IPS-15b (cell line): ENCODE data around the gene PGF.

Experiments
- H3K27me3 ChIP-seq: one replicate; pipeline ENCODE4 v1.6.1; 2013; ENCODE audit warnings: low read length; ENCODE audit not compliant: control insufficient read depth, insufficient read depth
- H3K36me3 ChIP-seq: one replicate; pipeline ENCODE4 v1.6.1; 2013; ENCODE audit warnings: low read length; ENCODE audit not compliant: control insufficient read depth, insufficient read depth
- H3K4me1 ChIP-seq: one replicate; pipeline ENCODE4 v1.6.1; 2013; ENCODE audit warnings: mild to moderate bottlenecking, low read length; ENCODE audit not compliant: control insufficient read depth, insufficient read depth
- H3K4me3 ChIP-seq: one replicate; pipeline ENCODE4 v1.5.1; 2013; ENCODE audit warnings: low read depth, low read length
- H3K9ac ChIP-seq: one replicate; pipeline ENCODE4 v1.6.1; 2013; ENCODE audit warnings: low read depth, mild to moderate bottlenecking, low read length
- H3K9me3 ChIP-seq: one replicate; pipeline ENCODE4 v1.6.1; 2013; ENCODE audit warnings: mild to moderate bottlenecking, low read length; ENCODE audit not compliant: control insufficient read depth, insufficient read depth

PGF gene

DNA sequence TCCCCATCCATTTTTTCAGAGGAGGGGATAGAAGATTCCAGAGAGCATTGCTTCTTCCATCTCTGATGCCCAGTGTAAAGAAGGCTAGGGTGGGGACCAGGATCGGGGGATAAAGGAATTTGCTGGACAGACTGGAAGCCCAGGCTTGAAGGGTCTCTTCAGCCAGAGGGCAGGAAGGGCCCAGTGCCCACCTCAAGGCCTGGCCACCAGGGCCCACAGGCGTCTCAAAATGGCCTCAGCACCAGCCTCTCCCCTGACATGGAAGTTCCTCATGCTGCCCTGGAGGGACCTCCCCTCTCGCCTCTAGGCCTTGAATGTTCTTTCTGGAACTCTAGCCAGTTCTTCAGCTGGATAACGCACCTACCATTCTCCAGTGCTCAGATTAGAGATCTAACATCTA is 35.1 kb downstream of the PGF start:
- Histone ChIP-seq H3K9ac (no peak overlapping the region), H3K36me3 (peaks cover 8% of the 10 kb centered on the region), H3K4me3 (no peak overlapping the region), H3K9me3 (no peaks in the 10 kb centered on the region), H3K27me3 (no peaks in the 10 kb centered on the region), H3K4me1 (no peaks in the 10 kb centered on the region)

GRCh38 chr14:74919421-74920165 is 35.8 kb downstream of the PGF start:
- Histone ChIP-seq H3K27me3 (no peaks in the 10 kb centered on the region), H3K9me3 (no peaks in the 10 kb centered on the region), H3K4me1 (no peaks in the 10 kb centered on the region), H3K9ac (no peak overlapping the region), H3K4me3 (no peak overlapping the region), H3K36me3 (peaks cover 8% of the 10 kb centered on the region)

- H3K27me3 ChIP-seq, result no peaks in the 10 kb centered on the region
- no peak overlapping the region for H3K4me3 ChIP-seq
- H3K9ac ChIP-seq, result no peak overlapping the region
- peaks cover 8% of the 10 kb centered on the region for H3K36me3 ChIP-seq
- no peaks in the 10 kb centered on the region for H3K4me1 ChIP-seq
- no peaks in the 10 kb centered on the region for H3K9me3 ChIP-seq
Measured at GRCh38 chr14:74918380-74918779, 37.0 kb downstream of the PGF start.

DNA sequence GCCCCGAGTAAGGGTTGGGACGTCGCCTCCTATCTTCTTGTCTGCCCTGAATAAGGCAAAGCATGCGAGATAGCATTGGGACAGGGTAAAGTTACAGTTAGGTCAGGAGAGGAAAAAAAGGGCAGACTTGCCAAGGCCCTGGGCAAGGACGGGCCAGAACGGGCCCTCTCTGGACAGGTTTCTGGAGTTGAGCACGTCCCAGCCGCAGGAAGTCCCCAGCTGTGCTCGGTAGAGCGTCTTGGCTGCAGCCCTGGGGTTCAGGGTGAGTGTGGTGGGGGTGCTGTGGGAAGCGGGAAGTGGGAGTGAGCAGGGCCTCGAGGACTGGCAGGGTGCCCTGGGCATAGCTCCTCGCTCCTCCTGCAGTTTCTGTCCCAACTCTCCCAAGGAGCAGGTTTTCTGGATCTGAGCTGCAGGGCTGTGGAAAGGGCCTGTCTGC is 37.7 kb downstream of the PGF start:
- Histone ChIP-seq H3K27me3 (no peaks in the 10 kb centered on the region), H3K9ac (no peak overlapping the region), H3K9me3 (no peaks in the 10 kb centered on the region), H3K4me1 (no peaks in the 10 kb centered on the region), H3K4me3 (no peak overlapping the region), H3K36me3 (peaks cover 6% of the 10 kb centered on the region)

DNA sequence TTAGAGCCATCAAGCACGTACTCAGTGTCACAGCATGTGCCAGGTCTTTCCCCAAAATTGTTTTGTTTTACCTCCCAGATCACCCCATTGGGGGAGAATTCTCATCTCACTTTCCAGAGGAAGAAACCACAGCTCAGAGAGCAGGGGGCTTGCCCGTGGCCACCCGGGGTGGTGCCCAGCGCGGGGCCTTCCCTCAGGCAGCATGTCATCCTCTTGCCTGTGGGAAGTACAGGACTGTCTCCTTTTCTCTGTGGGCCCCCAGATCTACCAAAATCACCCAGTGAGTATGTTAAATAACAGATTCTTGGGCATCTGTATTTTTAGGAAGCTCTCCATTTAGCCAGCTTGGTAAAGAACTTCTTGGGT is 38.2 kb downstream of the PGF start:
- Histone ChIP-seq H3K27me3 (no peaks in the 10 kb centered on the region), H3K9me3 (no peaks in the 10 kb centered on the region), H3K9ac (no peak overlapping the region), H3K36me3 (peaks cover 6% of the 10 kb centered on the region), H3K4me1 (no peaks in the 10 kb centered on the region), H3K4me3 (no peak overlapping the region)

DNA sequence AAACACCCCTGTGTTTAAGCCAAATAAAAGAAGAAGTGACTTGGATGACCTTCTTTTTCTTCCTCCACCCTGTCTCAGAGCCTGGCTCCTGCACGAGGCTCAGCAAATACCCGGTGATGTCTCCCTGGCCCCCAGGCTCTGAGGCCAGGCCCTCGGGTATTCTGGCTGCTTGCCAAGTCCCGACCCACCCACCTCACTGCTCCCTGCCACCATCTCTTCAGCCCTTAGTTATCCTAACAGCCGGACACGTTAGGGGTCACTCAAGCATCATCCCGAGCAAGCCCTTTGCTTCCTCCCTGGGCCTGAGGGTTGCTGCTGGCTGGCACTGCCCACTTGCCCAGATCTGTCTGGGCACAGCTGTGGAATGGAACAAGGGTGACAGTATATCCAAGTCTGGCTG is 39.6 kb downstream of the PGF start:
- Histone ChIP-seq H3K9ac (no peak overlapping the region), H3K4me1 (no peaks in the 10 kb centered on the region), H3K4me3 (no peak overlapping the region), H3K9me3 (no peaks in the 10 kb centered on the region), H3K27me3 (no peaks in the 10 kb centered on the region), H3K36me3 (peaks cover 6% of the 10 kb centered on the region)

DNA sequence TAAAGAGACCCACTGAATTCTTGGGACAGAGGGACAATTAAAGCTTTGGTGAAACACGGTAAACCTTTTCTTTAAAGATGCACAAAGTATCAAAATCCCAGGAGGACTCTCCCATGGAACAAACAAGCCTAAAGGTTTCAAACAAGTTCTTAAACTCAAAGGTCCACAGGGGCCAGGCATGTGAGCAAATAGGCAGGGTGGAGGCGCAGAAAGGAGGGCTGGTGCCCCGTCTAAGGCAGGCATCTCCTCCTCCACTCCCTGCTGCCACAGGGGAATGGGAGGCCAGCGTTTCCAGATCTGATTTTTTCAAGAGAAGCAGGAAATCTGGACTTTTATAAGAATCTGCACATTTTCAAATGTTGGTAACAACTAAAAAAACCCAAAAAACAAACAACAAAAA is 40.0 kb downstream of the PGF start:
- H3K27me3 ChIP-seq, result no peaks in the 10 kb centered on the region
- H3K36me3 ChIP-seq, result peaks cover 6% of the 10 kb centered on the region
- no peaks in the 10 kb centered on the region for H3K4me1 ChIP-seq
- no peak overlapping the region for H3K9ac ChIP-seq
- H3K4me3 ChIP-seq, result no peak overlapping the region
- H3K9me3 ChIP-seq, result no peaks in the 10 kb centered on the region

- Histone ChIP-seq H3K27me3 (no peaks in the 10 kb centered on the region), H3K4me1 (no peaks in the 10 kb centered on the region), H3K36me3 (peaks cover 1% of the 10 kb centered on the region), H3K9ac (no peak overlapping the region), H3K4me3 (no peak overlapping the region), H3K9me3 (no peaks in the 10 kb centered on the region)
Measured at GRCh38 chr14:74913986-74914573, 41.3 kb downstream of the PGF start.

DNA sequence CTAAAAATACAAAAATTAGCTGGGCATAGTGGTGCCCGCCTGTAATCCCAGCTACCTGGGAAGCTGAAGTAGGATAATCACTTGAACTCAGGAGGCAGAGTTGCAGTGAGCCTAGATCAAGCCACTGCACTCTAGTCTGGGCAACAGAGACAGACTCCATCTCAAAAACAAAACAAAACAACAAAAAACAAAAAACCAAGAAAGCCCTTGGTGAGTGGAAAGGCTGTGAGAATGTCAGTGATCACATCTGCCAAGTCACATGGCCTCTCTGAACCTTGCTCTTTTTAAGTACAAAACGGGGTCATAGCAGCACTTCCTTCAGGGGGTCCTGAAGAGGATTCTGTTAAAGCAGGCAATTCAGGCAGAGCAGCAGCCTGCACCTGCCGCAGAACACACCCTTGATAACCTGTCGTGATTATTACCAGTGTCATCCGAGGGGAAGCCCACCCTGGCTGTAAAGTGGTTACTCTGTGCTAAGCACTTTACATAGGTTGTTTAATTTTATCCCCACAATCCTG is 41.9 kb downstream of the PGF start:
- Histone ChIP-seq H3K9ac (no peak overlapping the region), H3K4me1 (no peaks in the 10 kb centered on the region), H3K36me3 (no peaks in the 10 kb centered on the region), H3K27me3 (no peaks in the 10 kb centered on the region), H3K9me3 (no peaks in the 10 kb centered on the region), H3K4me3 (no peak overlapping the region)

DNA sequence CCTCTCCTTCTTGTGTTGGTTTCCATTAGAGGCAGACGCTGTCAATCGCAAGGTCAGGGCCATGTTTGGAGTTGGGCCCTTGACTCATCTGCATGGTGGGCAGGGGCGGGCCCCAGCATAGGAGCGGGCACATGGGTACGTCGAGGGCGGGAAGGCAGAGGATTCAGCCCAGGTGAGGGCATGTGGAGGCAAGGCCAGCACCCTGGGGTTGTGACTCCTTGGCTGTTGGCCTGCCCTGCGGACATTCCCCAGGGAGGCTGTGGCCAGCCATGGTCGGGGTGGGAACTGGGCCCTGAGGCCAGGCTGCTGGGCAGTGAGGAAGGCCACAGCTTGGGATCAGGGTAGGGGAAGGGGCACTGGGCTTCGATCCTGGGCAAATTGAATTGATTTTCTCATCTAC is 42.6 kb downstream of the PGF start:
- Histone ChIP-seq H3K36me3 (no peaks in the 10 kb centered on the region), H3K4me3 (no peak overlapping the region), H3K4me1 (no peaks in the 10 kb centered on the region), H3K27me3 (no peaks in the 10 kb centered on the region), H3K9me3 (no peaks in the 10 kb centered on the region), H3K9ac (no peak overlapping the region)

GRCh38 chr14:74912111-74912510 is 43.3 kb downstream of the PGF start:
- H3K36me3 ChIP-seq, result peaks cover 2% of the 10 kb centered on the region
- no peak overlapping the region for H3K9ac ChIP-seq
- no peaks in the 10 kb centered on the region for H3K27me3 ChIP-seq

GRCh38 chr14:74911704-74912103 is 43.7 kb downstream of the PGF start:
- peaks cover 4% of the 10 kb centered on the region for H3K36me3 ChIP-seq
- no peaks in the 10 kb centered on the region for H3K9me3 ChIP-seq
- H3K4me3 ChIP-seq, result no peak overlapping the region
- no peaks in the 10 kb centered on the region for H3K4me1 ChIP-seq
- no peaks in the 10 kb centered on the region for H3K27me3 ChIP-seq
- no peak overlapping the region for H3K9ac ChIP-seq

More at GRCh38 chr14:74912111-74912510, 43.3 kb downstream of the PGF start:
- Histone ChIP-seq H3K9me3 (no peaks in the 10 kb centered on the region), H3K4me3 (no peak overlapping the region), H3K4me1 (no peaks in the 10 kb centered on the region)
